Erythroblast (primary cell): Measurements from ENCODE around the gene RBMS1.

Source experiments
- GATA1 ChIP-seq: IDR thresholded peaks from 2 replicates; pipeline ENCODE4 v1.6.1; 2011; ENCODE audit warnings: low read depth, mild to moderate bottlenecking, control low read depth, low read length, moderate library complexity
- POLR2A ChIP-seq: IDR thresholded peaks from 2 replicates; pipeline ENCODE4 v1.6.1; 2011; ENCODE audit warnings: mild to moderate bottlenecking, low read length

- TF ChIP-seq POLR2A (no peak), GATA1 (no peak)
Observed at GRCh38 chr2:160387558-160388262, 105.9 kb downstream of the RBMS1 start.
